Panc1 (cell line): ENCODE measurements around the gene BCL10. TPM values are rescaled to one million over a fixed set of nuclear protein-coding genes. Genes with fewer than 3 reads are reported as not detected.
A peak's percentile ranks its signal among the peaks of the same experiment; 100 is the strongest.

Experiments
- ATAC-seq: fragments of 200-7000 bp; cut with Tn5 transposase; 2 replicates; pipeline ENCODE4 v1.9.1; 2020; ENCODE audit warnings: mild to moderate bottlenecking, moderate library complexity
- BruUV-seq: library from RNA; stranded (reverse); fragments of 400-500 nt; replicated peaks from 2 replicates; lab custom pipeline; 2021; lab: Mats Ljungman, UMichigan
- CTCF ChIA-PET: fragments of 300-600 bp; sonication (Branson Sonifier 250); formaldehyde crosslinking; loops from one replicate; lab custom pipeline; 2022; ENCODE audit warnings: antibody characterized with exemption; lab: Charles Lee
- POLR2A ChIA-PET: fragments of 300-600 bp; sonication (Branson Sonifier 250); formaldehyde crosslinking; loops from one replicate; lab custom pipeline; 2022; ENCODE audit warnings: antibody characterized with exemption; lab: Charles Lee
- DNase-seq: peaks from one replicate; pipeline ENCODE4 v3.0.0-alpha.2; 2010; ENCODE audit warnings: low read depth, low spot score
- H3K27ac ChIP-seq: 2 replicates; pipeline ENCODE4 v1.5.1; 2011; ENCODE audit warnings: mild to moderate bottlenecking, low read length, inconsistent platforms
- H3K27me3 ChIP-seq: fragments of 200-500 bp; sonication (Bioruptor generic); 2 replicates; pipeline ENCODE4 v1.6.0; 2014; ENCODE audit warnings: low read length, inconsistent platforms; ENCODE audit not compliant: control insufficient read depth, insufficient read depth
- H3K36me3 ChIP-seq: fragments of 200-500 bp; sonication (Bioruptor generic); 2 replicates; pipeline ENCODE4 v1.5.1; 2014; ENCODE audit warnings: inconsistent platforms, mild to moderate bottlenecking, low read length, moderate library complexity; ENCODE audit not compliant: control insufficient read depth, insufficient read depth
- H3K4me1 ChIP-seq: 2 replicates; pipeline ENCODE4 v1.5.1; 2011; ENCODE audit warnings: inconsistent platforms, mild to moderate bottlenecking, low read length, moderate library complexity; ENCODE audit not compliant: control insufficient read depth, insufficient read depth
- H3K4me3 ChIP-seq, 2 experiments: 2 replicates each; pipeline ENCODE4 v1.5.1; 2011 to 2012; ENCODE audit warnings: low read depth in 2 of 2, low read length in 2 of 2, mild to moderate bottlenecking in 2 of 2, inconsistent platforms in 1 of 2, moderate library complexity in 1 of 2
- H3K9me3 ChIP-seq: fragments of 200-500 bp; sonication (Bioruptor generic); 2 replicates; pipeline ENCODE4 v1.5.1; 2014; ENCODE audit warnings: low read depth, mild to moderate bottlenecking, inconsistent platforms, low read length, moderate library complexity; ENCODE audit not compliant: control insufficient read depth, insufficient read depth
- CTCF ChIP-seq: fragments of 450-650 bp; IDR thresholded peaks from 2 replicates; pipeline ENCODE4 v1.5.1; 2017; ENCODE audit warnings: mild to moderate bottlenecking
- POLR2AphosphoS5 ChIP-seq: IDR thresholded peaks from 2 replicates; pipeline ENCODE4 v1.6.1; 2012; ENCODE audit warnings: mild to moderate bottlenecking, low read depth, low read length, moderate library complexity
- REST ChIP-seq, 2 experiments: IDR thresholded peaks; 2 replicates each; pipeline ENCODE4 v1.6.1; 2011 to 2012; ENCODE audit warnings: low read depth in 2 of 2, control low read depth in 1 of 2, low read length in 1 of 2, mild to moderate bottlenecking in 1 of 2, moderate library complexity in 1 of 2; ENCODE audit not compliant: insufficient read depth in 1 of 2
- SIN3A ChIP-seq: IDR thresholded peaks from 2 replicates; pipeline ENCODE4 v1.6.1; 2012; ENCODE audit warnings: low read depth, mild to moderate bottlenecking, low read length, moderate library complexity, borderline replicate concordance; ENCODE audit not compliant: insufficient read depth
- TCF7L2 ChIP-seq: IDR thresholded peaks from 2 replicates; pipeline ENCODE4 v1.6.1; 2011; ENCODE audit warnings: mild to moderate bottlenecking, low read depth, low read length, inconsistent platforms
- in situ Hi-C: cut with HindIII; loops from 2 replicates; pipeline ENCODE4 v1.10.0; 2016; ENCODE audit warnings: low sequenced_read_pairs, low pct_unique_long_range_greater_than_20kb
- intact Hi-C: fragments of 100-400 bp; cut with micrococcal nuclease; formaldehyde crosslinking; loops from one replicate; pipeline ENCODE4 v1.10.0; 2022; ENCODE audit not compliant: unreplicated experiment
- total RNA-seq: library from RNA; stranded (reverse); gene quantifications from one replicate; pipeline ENCODE4 v1.2.1, GENCODE V29; 2021; ENCODE audit not compliant: unreplicated experiment

BCL10 gene
- total RNA-seq, 1 experiment from 2014 or later: 69.9 TPM

- POLR2A ChIA-PET: interaction anchor here (0.6 to 0.7 kb wide), 4 partner anchors 31 to 264 kb away, joined by 6 to 9 read pairs (median 7); no protein-coding TSS in a partner anchor
- in situ Hi-C loops: loop anchor here (25.0 kb wide), 1 partner anchor 366 kb away; no protein-coding TSS in a partner anchor
- ATAC-seq (peak; percentile 39; the same call in 1 of the 2 replicates), DNase-seq (no peak)
- Histone ChIP-seq H3K36me3 (peaks cover 6% of the 10 kb centered on the region), H3K4me3 (no peak overlapping the region), H3K4me1 (peaks cover 31% of the 10 kb centered on the region), H3K27me3 (no peaks in the 10 kb centered on the region), H3K9me3 (no peaks in the 10 kb centered on the region), H3K27ac (peak overlapping the region; percentile 45; the same call in 1 of the 2 replicates)
- intact Hi-C loops: no loop called here
- TF ChIP-seq CTCF: no peak
- no peak for TF ChIP-seq SIN3A
- no peak for TF ChIP-seq REST (IDR thresholded peaks at IDR 0.05; ENCODE audit: insufficient read depth in 1 of 2, low read depth in 2 of 2, low read length in 1 of 2)
- CTCF ChIA-PET: interaction anchor here (0.6 to 0.7 kb wide), 2 partner anchors 86 to 260 kb away, joined by 5 to 6 read pairs; no protein-coding TSS in a partner anchor
- BruUV-seq: no TSS peak
Measured at GRCh38 chr1:85321237-85321964, 45.0 kb upstream of the BCL10 start.

GRCh38 chr1:85320371-85321131 lies 44.1 kb upstream of the BCL10 start:
- Histone ChIP-seq H3K27ac (peak overlapping the region; percentile 56), H3K36me3 (peaks cover 6% of the 10 kb centered on the region), H3K4me1 (peaks cover 32% of the 10 kb centered on the region), H3K9me3 (no peaks in the 10 kb centered on the region), H3K27me3 (no peaks in the 10 kb centered on the region), H3K4me3 (no peak overlapping the region)
- ATAC-seq (peak; percentile 30; the same call in 1 of the 2 replicates), DNase-seq (no peak)
- POLR2A ChIA-PET: interaction anchor here (0.6 to 0.7 kb wide), 5 partner anchors 31 to 857 kb away, joined by 6 to 9 read pairs (median 6); no protein-coding TSS in a partner anchor
- intact Hi-C loops (no loop called here), in situ Hi-C loops (loop anchor here (25.0 kb wide), 1 partner anchor 367 kb away; no protein-coding TSS in a partner anchor)
- BruUV-seq: no TSS peak
- TF ChIP-seq POLR2AphosphoS5: no peak
- no peak for TF ChIP-seq REST (IDR thresholded peaks at IDR 0.05; ENCODE audit: insufficient read depth in 1 of 2, low read depth in 2 of 2, low read length in 1 of 2)
- no peak for TF ChIP-seq CTCF
- TF ChIP-seq SIN3A: no peak
- no peak for TF ChIP-seq TCF7L2
- CTCF ChIA-PET: interaction anchor here (0.6 to 0.7 kb wide), 2 partner anchors 87 to 260 kb away, joined by 5 to 6 read pairs; no protein-coding TSS in a partner anchor
